Measurements from ENCODE around the gene CDH23. TPM values are rescaled to one million over a fixed set of nuclear protein-coding genes. Genes with fewer than 3 reads are reported as not detected.

Gene CDH23
- total and polyA plus RNA-seq, 2 of the 8 experiments (the other 6 are each of a cell fraction or from before 2014, with no cell fraction given): 1.9 to 4.9 TPM

DNA sequence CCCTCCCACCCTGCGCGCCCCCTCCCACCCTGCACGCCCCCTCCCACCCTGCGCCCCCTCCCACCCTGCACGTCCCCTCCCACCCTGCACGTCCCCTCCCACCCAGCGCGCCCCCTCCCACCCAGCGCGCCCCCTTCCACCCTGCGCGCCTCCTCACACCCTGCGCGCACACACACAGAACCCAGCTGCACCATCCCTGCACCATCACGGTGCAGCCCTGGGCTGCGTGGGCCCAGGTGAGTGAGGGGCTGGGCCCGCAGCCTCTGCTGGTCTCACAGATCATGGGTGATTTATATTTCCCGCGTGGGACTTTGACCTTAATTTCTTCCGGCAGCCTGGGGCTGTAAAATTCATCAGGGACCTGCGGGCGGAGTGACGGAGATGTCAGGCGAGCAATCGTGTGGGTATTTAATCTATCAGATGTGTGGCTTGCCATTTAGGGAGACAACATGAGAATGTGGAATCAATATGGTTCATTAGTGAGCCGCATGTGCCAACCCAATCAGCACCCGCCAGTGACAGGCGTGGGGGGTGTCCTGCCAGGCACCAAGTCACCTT lies 265.1 kb downstream of the CDH23 start:
- Histone ChIP-seq H3K4ac (replicated peaks; ENCODE audit: insufficient read length, low read depth, low read length) (no peak overlapping the region), H3K9ac (replicated peaks in 1 of 4; ENCODE audit: extremely low read depth in 1 of 4, low read depth in 3 of 4, low read length in 3 of 4) (no peak overlapping the region), H3K27me3 (replicated peaks in 1 of 4; ENCODE audit: control insufficient read depth in 3 of 4, extremely low read depth in 1 of 4, insufficient read depth in 3 of 4, low read length in 3 of 4) (peaks cover 0 to 5% (median 2%) of the 10 kb centered on the region in 4 experiments; a peak in 3 of 7 replicates), H2BK12ac (ENCODE audit: low read depth, low read length) (peak overlapping the region; percentile 90; the same call in 1 of the 2 replicates), H3K9me3 (ENCODE audit: insufficient read depth in 2 of 2, low read depth in 1 of 2, low read length in 1 of 2) (no peaks in the 10 kb centered on the region), H4K91ac (replicated peaks; ENCODE audit: insufficient read length, low read length) (no peak overlapping the region), H4K8ac (ENCODE audit: extremely low read depth, insufficient read depth, low read length) (no peak overlapping the region), H2AFZ (ENCODE audit: low read length) (no peak overlapping the region), H3K23ac (ENCODE audit: insufficient read length) (no peak overlapping the region), H4K20me1 (replicated peaks in 1 of 2; ENCODE audit: control insufficient read depth in 1 of 2, insufficient read depth in 2 of 2, low read length in 2 of 2) (no peaks in the 10 kb centered on the region), H3K36me3 (ENCODE audit: control insufficient read depth in 2 of 4, insufficient read depth in 4 of 4, low read length in 3 of 4) (no peaks in the 10 kb centered on the region), H3K79me2 (ENCODE audit: control insufficient read depth in 1 of 2, insufficient read depth in 2 of 2, low read length in 2 of 2) (no peaks in the 10 kb centered on the region), H3K14ac (ENCODE audit: insufficient read length) (no peak overlapping the region), H3K27ac (ENCODE audit: low read depth, low read length) (no peak overlapping the region), H3K4me1 (replicated peaks in 1 of 4; ENCODE audit: control insufficient read depth in 3 of 4, insufficient read depth in 4 of 4, low read length in 3 of 4) (peaks cover 27 to 32% (median 30%) of the 10 kb centered on the region in 4 experiments), H2BK120ac (replicated peaks; ENCODE audit: low read depth, low read length) (no peak overlapping the region), H3K18ac (ENCODE audit: extremely low read depth, low read length) (no peak overlapping the region), H4K5ac (ENCODE audit: insufficient read length, low read depth, low read length) (no peak overlapping the region), H2BK15ac (ENCODE audit: low read length) (peak overlapping the region; percentile 8; the same call in 1 of the 2 replicates), H3K56ac (replicated peaks; ENCODE audit: insufficient read length, low read depth, low read length) (no peak overlapping the region), H3K4me3 (ENCODE audit: extremely low read depth in 1 of 4, insufficient read depth in 2 of 4, low read depth in 3 of 4, low read length in 4 of 4) (no peak overlapping the region), H3K23me2 (ENCODE audit: low read depth, low read length) (no peaks in the 10 kb centered on the region; the same call in 1 of the 2 replicates), H2AK5ac (ENCODE audit: low read depth, low read length) (0 out of 2 replicates have a peak overlapping the region, but pooled peaks have one; percentile 43), H2BK20ac (ENCODE audit: low read length) (no peak overlapping the region), H2BK5ac (ENCODE audit: low read depth, low read length) (no peak overlapping the region), H3K79me1 (ENCODE audit: low read depth, low read length) (no peaks in the 10 kb centered on the region), H3K4me2 (ENCODE audit: insufficient read depth in 1 of 2, low read depth in 2 of 2, low read length in 2 of 2) (no peak overlapping the region)
- TF ChIP-seq POU5F1 (IDR thresholded peaks at IDR 0.05; ENCODE audit: low read depth, low read length) (no peak), SP1 (IDR thresholded peaks at IDR 0.05; ENCODE audit: low read depth, low read length) (no peak), GTF2F1 (IDR thresholded peaks at IDR 0.05; ENCODE audit: borderline replicate concordance, low read depth, low read length) (no peak), EGR1 (IDR thresholded peaks at IDR 0.05; ENCODE audit: borderline replicate concordance, low read depth, low read length) (no peak), NANOG (IDR thresholded peaks at IDR 0.05; ENCODE audit: insufficient read depth, low read depth, low read length, poor library complexity, severe bottlenecking) (no peak), CHD1 (IDR thresholded peaks at IDR 0.05; ENCODE audit: low read depth, low read length) (no peak)
- TF ChIP-seq, protein P1, sequence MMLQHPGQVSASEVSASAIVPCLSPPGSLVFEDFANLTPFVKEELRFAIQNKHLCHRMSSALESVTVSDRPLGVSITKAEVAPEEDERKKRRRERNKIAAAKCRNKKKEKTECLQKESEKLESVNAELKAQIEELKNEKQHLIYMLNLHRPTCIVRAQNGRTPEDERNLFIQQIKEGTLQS (IDR thresholded peaks at IDR 0.05; ENCODE audit: insufficient read depth, low read depth, low read length): no peak
- CTCF ChIA-PET (ENCODE audit: partially characterized antibody): interaction anchor here (1.3 to 2.0 kb wide), 3 partner anchors 10 to 43 kb away, joined by 5 to 6 read pairs (median 6); no protein-coding TSS in a partner anchor
- FAIRE-seq (no peak), DNase-seq (ENCODE audit: low read depth in 1 of 2, low spot score in 2 of 2) (no peak)
- WGBS, 2 experiments (ENCODE audit: extremely low coverage in 1 of 2, insufficient coverage in 1 of 2, insufficient read length in 1 of 2, insufficient replicate concordance in 2 of 2, low coverage in 1 of 2, low lambda C conversion rate in 2 of 2, missing lambda C conversion rate in 1 of 2): 85% methylated on average over 16 of the region's 28 CpGs; no CpG with 5 or more reads in 1 of the 2 experiments
- POLR2A ChIA-PET (ENCODE audit: partially characterized antibody): interaction anchor here (1.1 kb wide), 1 partner anchor 23 kb away, joined by 3 read pairs; no protein-coding TSS in a partner anchor
